GM18499 (cell line): ENCODE measurements around the gene SLC35G6.

Experiments used
- ATAC-seq: cut with Tn5 transposase; IDR thresholded peaks from one replicate; pipeline ENCODE4 v1.9.1; 2021; ENCODE audit warnings: moderate number of reproducible peaks; ENCODE audit not compliant: insufficient read depth, unreplicated experiment

The SLC35G6 gene

DNA sequence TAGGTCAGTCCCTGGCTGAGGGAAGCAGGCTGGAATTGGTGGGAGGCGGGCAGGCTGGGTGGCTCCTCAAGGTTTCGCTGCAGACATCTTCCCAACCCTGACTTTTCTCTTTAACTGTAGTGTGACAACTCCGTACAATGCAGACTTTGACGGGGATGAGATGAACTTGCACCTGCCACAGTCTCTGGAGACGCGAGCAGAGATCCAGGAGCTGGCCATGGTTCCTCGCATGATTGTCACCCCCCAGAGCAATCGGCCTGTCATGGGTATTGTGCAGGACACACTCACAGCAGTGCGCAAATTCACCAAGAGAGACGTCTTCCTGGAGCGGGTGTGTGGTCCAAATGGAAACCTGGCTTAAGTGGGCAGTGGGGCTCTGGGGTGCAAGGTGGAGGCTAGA, 17.9 kb downstream of the SLC35G6 start:
- ATAC-seq: no peak

DNA sequence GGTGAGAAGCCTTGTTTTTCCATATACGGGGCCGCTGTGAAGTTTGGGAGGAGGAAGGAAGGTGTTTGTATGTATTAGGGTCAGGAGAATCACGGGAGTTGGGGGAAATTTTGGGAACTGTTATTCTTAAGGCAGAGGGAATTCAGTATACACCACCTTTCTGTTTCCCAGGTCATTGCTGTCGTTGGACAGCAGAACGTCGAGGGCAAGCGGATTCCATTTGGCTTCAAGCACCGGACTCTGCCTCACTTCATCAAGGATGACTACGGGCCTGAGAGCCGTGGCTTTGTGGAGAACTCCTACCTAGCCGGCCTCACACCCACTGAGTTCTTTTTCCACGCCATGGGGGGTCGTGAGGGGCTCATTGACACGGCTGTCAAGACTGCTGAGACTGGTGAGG, 20.5 kb downstream of the SLC35G6 start:
- ATAC-seq: no peak

DNA sequence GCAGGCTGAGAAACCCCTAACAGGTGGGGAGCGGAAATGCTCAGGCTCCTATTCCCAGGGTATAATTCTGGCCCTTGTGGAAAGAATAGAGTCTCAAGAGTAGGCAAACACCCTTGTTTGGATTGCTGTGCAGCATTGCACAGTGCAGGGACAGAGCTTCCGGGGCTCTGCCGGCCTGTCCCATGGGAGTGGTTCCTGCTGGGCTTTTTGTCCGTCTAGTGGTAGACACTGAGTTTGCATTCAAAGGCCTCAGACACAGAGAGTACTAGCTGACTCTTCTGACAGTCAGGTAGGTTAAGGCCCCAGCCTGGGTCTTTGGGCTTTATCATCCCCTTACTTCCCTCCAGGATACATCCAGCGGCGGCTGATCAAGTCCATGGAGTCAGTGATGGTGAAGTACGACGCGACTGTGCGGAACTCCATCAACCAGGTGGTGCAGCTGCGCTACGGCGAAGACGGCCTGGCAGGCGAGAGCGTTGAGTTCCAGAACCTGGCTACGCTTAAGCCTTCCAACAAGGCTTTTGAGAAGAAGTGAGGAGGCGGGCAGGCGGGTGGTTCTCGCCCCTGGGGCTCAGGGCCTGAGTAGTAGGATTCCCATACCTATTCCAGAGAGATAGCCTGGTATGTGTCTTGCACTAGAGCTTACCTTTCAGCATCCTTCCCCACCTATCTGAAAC, 21.1 kb downstream of the SLC35G6 start:
- no peak for ATAC-seq

DNA sequence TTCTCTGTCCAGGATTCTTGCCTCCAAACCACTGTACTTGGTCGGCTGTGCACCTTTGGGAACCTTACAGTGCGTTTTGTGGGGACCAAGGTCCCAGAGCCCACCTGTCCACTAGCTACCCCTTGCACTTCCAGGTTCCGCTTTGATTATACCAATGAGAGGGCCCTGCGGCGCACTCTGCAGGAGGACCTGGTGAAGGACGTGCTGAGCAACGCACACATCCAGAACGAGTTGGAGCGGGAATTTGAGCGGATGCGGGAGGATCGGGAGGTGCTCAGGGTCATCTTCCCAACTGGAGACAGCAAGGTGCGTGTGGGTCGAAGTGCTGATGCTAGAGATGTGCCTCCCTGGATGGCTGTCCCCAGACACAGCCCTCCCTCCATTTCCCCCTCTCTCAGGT, 21.7 kb downstream of the SLC35G6 start:
- no peak for ATAC-seq

DNA sequence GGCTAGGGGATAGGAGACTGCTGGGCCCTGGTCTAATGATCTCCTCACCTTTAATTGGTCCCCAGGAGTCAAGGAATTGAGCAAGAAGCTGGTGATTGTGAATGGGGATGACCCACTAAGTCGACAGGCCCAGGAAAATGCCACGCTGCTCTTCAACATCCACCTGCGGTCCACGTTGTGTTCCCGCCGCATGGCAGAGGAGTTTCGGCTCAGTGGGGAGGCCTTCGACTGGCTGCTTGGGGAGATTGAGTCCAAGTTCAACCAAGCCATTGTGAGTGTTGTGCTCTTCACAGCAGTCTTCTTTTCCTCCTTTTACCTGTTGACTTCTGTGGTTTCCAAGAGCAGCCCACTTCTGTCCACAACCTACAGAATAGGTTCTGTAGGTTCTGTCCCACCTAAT, 22.3 kb downstream of the SLC35G6 start:
- ATAC-seq: no peak

DNA sequence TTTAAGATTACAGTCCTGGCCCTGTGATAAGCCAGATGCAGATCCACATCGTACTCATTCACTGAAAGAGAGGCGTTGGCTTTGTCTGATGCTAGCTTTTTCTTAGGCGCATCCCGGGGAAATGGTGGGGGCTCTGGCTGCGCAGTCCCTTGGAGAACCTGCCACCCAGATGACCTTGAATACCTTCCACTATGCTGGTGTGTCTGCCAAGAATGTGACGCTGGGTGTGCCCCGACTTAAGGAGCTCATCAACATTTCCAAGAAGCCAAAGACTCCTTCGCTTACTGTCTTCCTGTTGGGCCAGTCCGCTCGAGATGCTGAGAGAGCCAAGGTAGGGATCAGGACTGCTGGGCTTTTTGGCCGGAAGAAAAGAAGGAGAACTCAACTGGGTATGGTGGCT, 26.9 kb downstream of the SLC35G6 start:
- ATAC-seq: no peak

DNA sequence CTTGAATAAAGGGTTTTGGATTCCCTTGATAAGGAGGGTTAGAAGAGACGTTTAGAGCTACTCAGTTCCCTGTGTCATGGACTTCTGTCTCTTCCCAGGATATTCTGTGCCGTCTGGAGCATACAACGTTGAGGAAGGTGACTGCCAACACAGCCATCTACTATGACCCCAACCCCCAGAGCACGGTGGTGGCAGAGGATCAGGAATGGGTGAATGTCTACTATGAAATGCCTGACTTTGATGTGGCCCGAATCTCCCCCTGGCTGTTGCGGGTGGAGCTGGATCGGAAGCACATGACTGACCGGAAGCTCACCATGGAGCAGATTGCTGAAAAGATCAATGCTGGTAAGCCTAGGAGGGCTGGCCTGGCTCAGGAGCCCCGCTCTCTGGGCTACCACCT, 27.6 kb downstream of the SLC35G6 start:
- ATAC-seq: no peak

DNA sequence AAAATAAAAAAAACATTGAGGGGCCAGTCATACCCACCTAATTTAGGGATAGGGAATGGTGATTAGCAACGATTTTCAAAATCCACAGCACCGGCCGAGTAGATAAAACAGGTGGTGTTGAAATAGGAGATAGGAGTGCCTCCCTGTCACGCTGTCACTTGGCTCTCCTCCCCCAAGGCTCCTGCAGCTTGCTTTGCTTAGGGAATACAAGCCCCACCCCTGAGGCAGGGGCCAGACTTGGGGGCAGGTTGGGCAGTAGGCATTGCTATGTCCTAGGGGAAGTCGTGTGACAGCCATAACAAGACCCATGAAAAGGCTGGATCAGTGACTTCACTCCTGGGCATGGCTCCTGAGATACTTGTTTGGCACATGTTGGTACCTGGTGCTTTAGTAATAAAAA, 28.7 kb downstream of the SLC35G6 start:
- no peak for ATAC-seq

DNA sequence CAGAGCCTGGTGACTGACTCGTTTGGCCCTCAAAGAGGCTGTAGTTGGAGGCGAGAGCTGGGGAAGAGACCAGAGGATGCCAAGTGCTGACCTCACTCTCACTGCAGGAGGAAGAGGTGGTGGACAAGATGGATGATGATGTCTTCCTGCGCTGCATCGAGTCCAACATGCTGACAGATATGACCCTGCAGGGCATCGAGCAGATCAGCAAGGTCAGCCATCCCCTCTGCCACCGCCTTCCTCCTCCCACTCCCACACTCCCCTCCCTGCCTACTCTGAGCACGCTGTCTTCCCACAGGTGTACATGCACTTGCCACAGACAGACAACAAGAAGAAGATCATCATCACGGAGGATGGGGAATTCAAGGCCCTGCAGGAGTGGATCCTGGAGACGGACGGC, 29.9 kb downstream of the SLC35G6 start:
- no peak for ATAC-seq

DNA sequence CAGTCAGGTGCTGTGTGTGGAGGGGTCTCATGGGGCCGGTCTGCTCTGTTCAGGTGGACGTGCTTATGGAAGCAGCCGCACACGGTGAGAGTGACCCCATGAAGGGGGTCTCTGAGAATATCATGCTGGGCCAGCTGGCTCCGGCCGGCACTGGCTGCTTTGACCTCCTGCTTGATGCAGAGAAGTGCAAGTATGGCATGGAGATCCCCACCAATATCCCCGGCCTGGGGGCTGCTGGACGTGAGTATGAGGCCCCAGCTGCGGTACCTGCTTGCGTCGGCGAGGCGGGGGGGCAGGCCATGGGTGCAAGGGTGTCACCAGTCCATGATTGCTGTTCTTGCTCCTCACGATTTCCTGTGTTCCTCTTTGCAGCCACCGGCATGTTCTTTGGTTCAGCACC, 30.9 kb downstream of the SLC35G6 start:
- ATAC-seq: no peak

DNA sequence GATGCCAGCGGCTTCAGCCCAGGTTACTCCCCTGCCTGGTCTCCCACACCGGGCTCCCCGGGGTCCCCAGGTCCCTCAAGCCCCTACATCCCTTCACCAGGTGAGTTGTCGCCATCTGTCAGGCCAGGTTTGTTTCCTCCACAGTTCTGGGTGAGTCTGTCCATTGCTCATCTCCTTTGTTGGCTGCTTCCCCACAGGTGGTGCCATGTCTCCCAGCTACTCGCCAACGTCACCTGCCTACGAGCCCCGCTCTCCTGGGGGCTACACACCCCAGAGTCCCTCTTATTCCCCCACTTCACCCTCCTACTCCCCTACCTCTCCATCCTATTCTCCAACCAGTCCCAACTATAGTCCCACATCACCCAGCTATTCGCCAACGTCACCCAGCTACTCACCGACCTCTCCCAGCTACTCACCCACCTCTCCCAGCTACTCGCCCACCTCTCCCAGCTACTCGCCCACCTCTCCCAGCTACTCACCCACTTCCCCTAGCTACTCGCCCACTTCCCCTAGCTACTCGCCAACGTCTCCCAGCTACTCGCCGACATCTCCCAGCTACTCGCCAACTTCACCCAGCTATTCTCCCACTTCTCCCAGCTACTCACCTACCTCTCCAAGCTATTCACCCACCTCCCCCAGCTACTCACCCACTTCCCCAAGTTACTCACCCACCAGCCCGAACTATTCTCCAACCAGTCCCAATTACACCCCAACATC, 31.7 kb downstream of the SLC35G6 start:
- no peak for ATAC-seq

DNA sequence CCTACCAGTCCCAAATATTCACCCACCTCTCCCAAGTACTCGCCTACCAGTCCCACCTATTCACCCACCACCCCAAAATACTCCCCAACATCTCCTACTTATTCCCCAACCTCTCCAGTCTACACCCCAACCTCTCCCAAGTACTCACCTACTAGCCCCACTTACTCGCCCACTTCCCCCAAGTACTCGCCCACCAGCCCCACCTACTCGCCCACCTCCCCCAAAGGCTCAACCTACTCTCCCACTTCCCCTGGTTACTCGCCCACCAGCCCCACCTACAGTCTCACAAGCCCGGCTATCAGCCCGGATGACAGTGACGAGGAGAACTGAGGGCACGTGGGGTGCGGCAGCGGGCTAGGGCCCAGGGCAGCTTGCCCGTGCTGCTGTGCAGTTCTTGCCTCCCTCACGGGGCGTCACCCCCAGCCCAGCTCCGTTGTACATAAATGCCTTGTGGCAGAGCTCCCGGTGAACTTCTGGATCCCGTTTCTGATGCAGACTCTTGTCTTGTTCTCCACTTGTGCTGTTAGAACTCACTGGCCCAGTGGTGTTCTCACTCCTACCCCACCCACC, 32.7 kb downstream of the SLC35G6 start:
- ATAC-seq: no peak

DNA sequence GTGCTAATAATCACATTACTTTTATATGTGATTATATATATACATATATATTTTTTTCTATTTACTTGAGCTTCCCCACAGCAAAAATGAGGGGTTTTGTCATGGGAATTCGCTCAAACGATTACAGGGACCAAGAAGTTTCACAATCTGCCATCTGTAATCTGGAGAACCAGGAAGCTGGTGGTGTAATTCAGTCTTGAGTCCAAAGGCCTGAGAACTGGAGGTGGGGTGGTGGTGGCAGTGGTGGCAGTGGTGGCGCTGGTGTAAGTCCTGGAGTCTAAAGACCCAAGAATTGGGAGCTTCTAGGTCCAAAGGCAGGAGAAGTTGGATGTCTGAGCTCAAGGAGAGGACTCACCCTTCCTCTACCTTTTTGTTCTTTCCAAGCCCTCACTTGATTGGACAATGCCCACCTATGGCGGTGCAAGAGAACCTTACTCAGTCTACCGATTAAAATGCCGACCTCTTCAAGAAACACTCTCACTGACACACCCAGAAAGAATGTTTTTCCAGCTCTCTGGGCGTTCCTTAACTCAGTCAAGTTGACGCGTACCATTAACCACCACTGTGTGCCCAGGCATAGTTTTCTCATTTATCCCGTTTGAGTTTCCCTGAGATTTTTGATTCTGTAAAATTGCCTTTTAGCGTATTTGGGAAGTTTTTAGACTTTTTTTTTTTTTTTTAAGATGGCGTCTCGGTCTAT, 34.8 kb downstream of the SLC35G6 start:
- no peak for ATAC-seq

DNA sequence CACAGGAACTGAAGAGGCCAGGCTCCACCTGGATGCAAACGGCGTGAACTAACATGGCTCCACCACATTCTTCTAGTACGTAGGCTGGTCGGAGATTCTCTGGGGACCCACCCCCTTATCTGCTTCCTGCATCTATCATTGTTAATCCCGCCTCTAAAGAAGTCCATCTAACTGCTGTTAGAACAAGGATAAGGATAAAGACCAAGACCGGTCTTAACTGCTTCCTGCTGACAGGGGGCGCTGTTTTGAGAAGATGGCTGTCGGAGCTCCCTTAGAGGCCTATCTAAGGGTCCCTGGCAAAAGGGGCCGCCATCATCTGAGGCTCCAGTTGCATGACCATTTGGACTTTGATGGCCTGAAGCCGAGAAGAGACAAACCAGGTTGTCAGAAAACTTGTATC, 41.8 kb downstream of the SLC35G6 start:
- no peak for ATAC-seq

DNA sequence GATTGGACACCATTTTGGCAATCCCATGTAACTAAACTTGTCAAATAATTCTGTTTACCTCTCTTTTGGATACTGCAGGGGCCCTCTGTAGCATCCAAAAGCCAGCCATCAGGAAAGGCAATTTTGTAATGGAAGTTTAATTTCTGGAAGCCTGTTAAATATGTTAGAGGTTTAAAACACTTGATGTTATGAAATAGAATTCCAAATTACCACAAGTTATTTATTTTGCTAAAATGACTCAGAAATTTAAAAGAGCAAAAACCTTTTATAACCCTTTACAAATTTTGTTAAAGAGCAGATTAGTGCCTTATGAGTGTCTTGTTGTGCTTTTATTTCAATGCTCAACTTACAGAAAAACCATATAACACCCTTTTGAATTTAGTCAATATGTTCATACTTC, 47.6 kb downstream of the SLC35G6 start:
- no peak for ATAC-seq

DNA sequence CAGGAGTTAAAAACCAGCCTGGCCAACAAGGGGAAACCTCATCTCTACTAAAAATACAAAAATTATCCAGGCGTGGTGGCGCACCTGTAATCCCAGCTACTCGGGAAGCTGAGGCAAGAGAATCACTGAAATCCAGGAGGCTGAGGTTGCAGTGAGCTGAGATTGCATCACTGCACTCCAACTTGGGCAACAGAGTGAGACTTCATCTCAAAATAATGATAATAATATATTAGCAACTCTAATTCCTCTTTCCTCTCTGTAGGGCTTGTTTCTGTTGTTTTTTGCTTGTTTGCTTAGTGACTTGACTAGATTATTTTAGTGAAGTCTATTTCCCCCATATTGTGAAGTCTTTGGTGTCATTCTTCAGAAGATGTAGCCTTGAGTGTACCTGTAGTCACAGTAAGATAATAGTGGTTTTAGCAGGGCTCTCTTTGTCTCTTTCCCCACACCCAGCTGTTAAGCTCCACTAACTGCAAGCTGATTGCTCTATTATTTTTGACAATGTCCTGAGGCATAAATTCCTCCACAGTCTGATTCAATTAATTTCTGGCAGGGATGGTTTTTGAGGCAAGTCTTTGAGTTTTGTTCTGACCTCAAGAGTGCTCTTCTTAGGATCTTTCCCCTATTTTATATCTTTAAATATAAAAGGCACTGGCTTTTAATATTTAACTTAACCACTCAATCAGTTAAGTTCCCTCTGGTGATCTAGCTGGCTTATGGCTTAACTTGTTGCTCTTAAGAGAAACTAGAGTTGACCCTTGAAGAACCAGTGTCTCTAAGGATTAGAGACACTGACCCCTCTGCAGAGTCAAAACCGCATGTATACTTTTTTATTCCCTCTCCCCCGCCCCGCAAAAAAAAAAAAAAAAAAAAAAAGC, 49.0 kb downstream of the SLC35G6 start:
- no peak for ATAC-seq
